Peyer's patch (tissue), 4 donors: ENCODE data around the gene TMEM53. TPM values are rescaled to one million over a fixed set of nuclear protein-coding genes. Genes with fewer than 3 reads are reported as not detected.
A peak's percentile ranks its signal among the peaks of the same experiment; 100 is the strongest.

ENCODE experiments used
- DNase-seq, 3 donors: peaks; one replicate each; pipeline ENCODE4 v3.0.0-alpha.2; 2017 to 2019
- H3K27ac ChIP-seq, 4 donors: fragments of 200-600 bp; sonication (generic); one replicate each; pipeline ENCODE4 v1.5.1; 2016 to 2019
- H3K27me3 ChIP-seq, 2 donors: fragments of 200-600 bp; sonication (generic); one replicate each; pipeline ENCODE4 v1.5.1; 2019
- H3K36me3 ChIP-seq, 3 donors: fragments of 200-600 bp; sonication (generic); one replicate each; pipeline ENCODE4 v1.5.1; 2016 to 2019
- H3K4me1 ChIP-seq, 4 donors: fragments of 200-600 bp; sonication (generic); one replicate each; pipeline ENCODE4 v1.5.1; 2016 to 2019
- H3K4me3 ChIP-seq, 4 donors: fragments of 200-600 bp; sonication (generic); 1 replicate in 3 of 4; 2 replicates in 1 of 4; pipeline ENCODE4 v1.5.1; 2016 to 2019; ENCODE audit warnings: mild to moderate bottlenecking in 1 of 4
- H3K9me3 ChIP-seq, 4 donors: fragments of 200-600 bp; sonication (generic); one replicate each; pipeline ENCODE4 v1.5.1; 2016 to 2019; ENCODE audit warnings: mild to moderate bottlenecking in 1 of 4
- CTCF ChIP-seq, 6 experiments: fragments of 450-650 bp in 4 of 6; fragments of 200-600 bp in 2 of 6; sonication (generic) in 1 of 6; IDR thresholded peaks; one replicate each; pipeline ENCODE4 v1.5.1; 2017 to 2019; ENCODE audit warnings: antibody characterized with exemption in 6 of 6, mild to moderate bottlenecking in 3 of 6, moderate library complexity in 1 of 6
- POLR2A ChIP-seq, 2 donors: fragments of 450-650 bp; IDR thresholded peaks; one replicate each; pipeline ENCODE4 v1.5.1; 2017; ENCODE audit warnings: antibody characterized with exemption in 2 of 2, mild to moderate bottlenecking in 2 of 2, moderate library complexity in 2 of 2
- total RNA-seq, 4 donors: library from RNA; depleted of rRNA; stranded (reverse); fragments of >200 nt; gene quantifications; one replicate each; pipeline ENCODE4 v1.1.0, GENCODE V29; 2016

The TMEM53 gene
- total RNA-seq, 4 donors from 2014 or later: 23.1 to 30.8 (median 26.5) TPM; not detected in 1

- Histone ChIP-seq H3K36me3 (peaks cover 0 to 68% (median 0%) of the 10 kb centered on the region in 3 donors), H3K27me3 (no peaks in the 10 kb centered on the region), H3K9me3 (no peaks in the 10 kb centered on the region), H3K4me1 (peaks cover 0 to 60% (median 4%) of the 10 kb centered on the region in 4 donors), H3K4me3 (no peak overlapping the region), H3K27ac (peak overlapping the region in 2 of 4 donors; percentile 72 to 80)
- DNase-seq: peak in 2 of 3 donors; percentile 73 to 76
- TF ChIP-seq CTCF (IDR thresholded peaks at IDR 0.05): no peak
- TF ChIP-seq POLR2A (IDR thresholded peaks at IDR 0.05): peak in 1 of 2 donors; percentile 22
These were observed 25.6 kb downstream of the TMEM53 start for GRCh38 chr1:44648529-44649250.

- Histone ChIP-seq H3K36me3 (peaks cover 0 to 76% (median 0%) of the 10 kb centered on the region in 3 donors), H3K4me1 (peaks cover 0 to 65% (median 4%) of the 10 kb centered on the region in 4 donors), H3K27ac (peak overlapping the region in 2 of 4 donors; percentile 46 to 72), H3K9me3 (no peaks in the 10 kb centered on the region), H3K27me3 (no peaks in the 10 kb centered on the region), H3K4me3 (no peak overlapping the region)
- DNase-seq: peak in 1 of 3 donors; percentile 56
- TF ChIP-seq POLR2A (IDR thresholded peaks at IDR 0.05): no peak
These were observed 26.4 kb downstream of the TMEM53 start for GRCh38 chr1:44647896-44648295.

- TF ChIP-seq CTCF (IDR thresholded peaks at IDR 0.05) (no peak), POLR2A (IDR thresholded peaks at IDR 0.05) (no peak)
- H3K9me3 ChIP-seq: no peaks in the 10 kb centered on the region
- peak overlapping the region; percentile 39 to 88 (median 78) for H3K27ac ChIP-seq
- DNase-seq: peak in 1 of 3 donors; percentile 40
- H3K4me1 ChIP-seq: peaks cover 0 to 52% (median 4%) of the 10 kb centered on the region in 4 donors
- no peak overlapping the region for H3K4me3 ChIP-seq
- H3K27me3 ChIP-seq: no peaks in the 10 kb centered on the region
- H3K36me3 ChIP-seq: peaks cover 0 to 90% (median 0%) of the 10 kb centered on the region in 3 donors
These were observed 27.8 kb downstream of the TMEM53 start for GRCh38 chr1:44646261-44647110.

GRCh38 chr1:44645476-44646244 lies 28.6 kb downstream of the TMEM53 start:
- no peak overlapping the region for H3K4me3 ChIP-seq
- peaks cover 0 to 44% (median 4%) of the 10 kb centered on the region in 4 donors for H3K4me1 ChIP-seq
- DNase-seq: peak in 2 of 3 donors; percentile 87 to 88
- TF ChIP-seq CTCF (IDR thresholded peaks at IDR 0.05) (peak in 3 of 6 experiments; percentile 7 to 13 (median 11)), POLR2A (IDR thresholded peaks at IDR 0.05) (no peak)
- H3K36me3 ChIP-seq: peaks cover 0 to 90% (median 0%) of the 10 kb centered on the region in 3 donors
- peak overlapping the region; percentile 39 to 88 (median 78) for H3K27ac ChIP-seq
- no peaks in the 10 kb centered on the region for H3K27me3 ChIP-seq
- H3K9me3 ChIP-seq: no peaks in the 10 kb centered on the region

- H3K27me3 ChIP-seq: no peaks in the 10 kb centered on the region
- peaks cover 0 to 90% (median 0%) of the 10 kb centered on the region in 3 donors for H3K36me3 ChIP-seq
- H3K4me3 ChIP-seq: no peak overlapping the region
- peak overlapping the region in 3 of 4 donors; percentile 68 to 88 (median 87) for H3K27ac ChIP-seq
- no peak for DNase-seq
- TF ChIP-seq CTCF (IDR thresholded peaks at IDR 0.05): no peak
- H3K9me3 ChIP-seq: no peaks in the 10 kb centered on the region
- peaks cover 0 to 35% (median 2%) of the 10 kb centered on the region in 4 donors for H3K4me1 ChIP-seq
These were observed 29.5 kb downstream of the TMEM53 start for GRCh38 chr1:44644806-44645205.
